K562 (cell line): ENCODE measurements around the gene SERPINH1. TPM values are rescaled to one million over a fixed set of nuclear protein-coding genes. Genes with fewer than 3 reads are reported as not detected.

ENCODE experiments used
- BDP1 ChIP-seq: IDR thresholded peaks from 3 replicates; pipeline ENCODE4 v1.6.1; 2011; ENCODE audit not compliant: insufficient read length, insufficient read depth
- ESRRB ChIP-seq: fragments of 250-450 bp; sonication (Bioruptor Pico); IDR thresholded peaks from 2 replicates; pipeline ENCODE4 v1.5.0; 2020; ENCODE audit warnings: mild to moderate bottlenecking, moderate library complexity, borderline replicate concordance
- ETV6 ChIP-seq, 3 experiments: fragments of 150-350 bp in 1 of 3; sonication (generic) in 1 of 3; formaldehyde crosslinking in 1 of 3; IDR thresholded peaks; 2 replicates each; pipeline versions ENCODE4 v1.6.1 to v1.8.0; 2014 to 2022; ENCODE audit warnings: borderline replicate concordance in 2 of 3, low read depth in 2 of 3, antibody characterized with exemption in 1 of 3, low read length in 1 of 3, mild to moderate bottlenecking in 1 of 3, missing genetic modification reagents in 1 of 3
- GABPA ChIP-seq: fragments of 200-800 bp; sonication (Bioruptor generic); conservative IDR thresholded peaks from 2 replicates; pipeline ENCODE4 v1.6.1; 2016; ENCODE audit warnings: low read depth, missing genetic modification characterization, missing compliant biosample characterization
- GTF2A2 ChIP-seq: IDR thresholded peaks from 2 replicates; pipeline ENCODE4 v1.6.1; 2016; ENCODE audit warnings: mild to moderate bottlenecking, missing genetic modification characterization, missing compliant biosample characterization
- NFIX ChIP-seq: fragments of 250-450 bp; sonication (Bioruptor Pico); IDR thresholded peaks from 2 replicates; pipeline ENCODE4 v1.4.0; 2020; ENCODE audit warnings: low read depth, mild to moderate bottlenecking, moderate library complexity
- SMAD3 ChIP-seq: fragments of 450-650 bp; formaldehyde crosslinking; conservative IDR thresholded peaks from 2 replicates; pipeline ENCODE4 v1.4.0; 2020; ENCODE audit warnings: mild to moderate bottlenecking
- SNIP1 ChIP-seq: fragments of 450-650 bp; IDR thresholded peaks from 2 replicates; pipeline ENCODE4 v1.7.1; 2017; ENCODE audit warnings: low read depth, mild to moderate bottlenecking
- TCF7L2 ChIP-seq: fragments of 150-350 bp; IDR thresholded peaks from 2 replicates; pipeline ENCODE4 v1.6.1; 2016; ENCODE audit warnings: low read depth, mild to moderate bottlenecking, low read length, moderate library complexity
- TOE1 ChIP-seq, 2 experiments: fragments of 450-650 bp in 1 of 2; sonication (generic) in 1 of 2; formaldehyde crosslinking in 1 of 2; IDR thresholded peaks; 2 replicates each; pipeline versions ENCODE4 v1.7.1 to v1.8.0; 2016 to 2022; ENCODE audit warnings: borderline replicate concordance in 2 of 2, mild to moderate bottlenecking in 2 of 2, antibody characterized with exemption in 1 of 2, inconsistent platforms in 1 of 2, low read depth in 1 of 2, missing genetic modification reagents in 1 of 2, moderate library complexity in 1 of 2
- YBX1 ChIP-seq: fragments of 450-650 bp; IDR thresholded peaks from 2 replicates; pipeline ENCODE4 v1.7.1; 2016; ENCODE audit warnings: mild to moderate bottlenecking
- ZC3H11A ChIP-seq: IDR thresholded peaks from 2 replicates; pipeline ENCODE4 v1.6.1; 2012; ENCODE audit warnings: low read depth, low read length, improper control_type of control experiment
- ZNF232 ChIP-seq: sonication (generic); formaldehyde crosslinking; IDR thresholded peaks from 2 replicates; pipeline ENCODE4 v1.8.0; 2022; ENCODE audit warnings: mild to moderate bottlenecking, missing genetic modification reagents
- ZNF583 ChIP-seq: fragments of 250-450 bp; sonication (Bioruptor Pico); IDR thresholded peaks from 2 replicates; pipeline ENCODE4 v1.4.0; 2020
- ZNF586 ChIP-seq: fragments of 450-650 bp; formaldehyde crosslinking; conservative IDR thresholded peaks from 2 replicates; pipeline ENCODE4 v1.4.0; 2020; ENCODE audit warnings: mild to moderate bottlenecking, moderate library complexity
- polyA plus RNA-seq, 8 experiments: library from polyadenylated mRNA; depleted of rRNA in 4 of 8; stranded (reverse) in 5 of 8; unstranded in 3 of 8; fragments of >200 nt; fragmentation: Nextera tagmentation in 2 of 8; fragmentation: Illumina TruSeq in 1 of 8; extraction: Ambion mirVana in 2 of 8; extraction: Trizol in 1 of 8; gene quantifications; 2 replicates each; pipeline versions ENCODE4 v1.2.1 to v1.2.3, GENCODE V29; 2011 to 2014; ENCODE audit warnings: inconsistent platforms in 1 of 8, missing spikeins in 1 of 8
- total RNA-seq, 7 experiments: library from RNA; depleted of rRNA in 6 of 7; stranded (reverse); fragments of >200 nt in 6 of 7; fragmentation: Illumina TruSeq in 2 of 7; extraction: Trizol in 2 of 7; gene quantifications; 2 replicates each; pipeline versions ENCODE4 v1.2.1 to v1.2.3, GENCODE V29; 2011 to 2021; ENCODE audit warnings: low replicate concordance in 1 of 7
- TF ChIP-seq, protein P1 (sequence below): fragments of 250-450 bp; sonication (Bioruptor Pico); IDR thresholded peaks from 2 replicates; pipeline ENCODE4 v1.5.0; 2020; ENCODE audit warnings: mild to moderate bottlenecking, borderline replicate concordance
- TF ChIP-seq, protein P2 (sequence below): fragments of 450-650 bp; IDR thresholded peaks from 2 replicates; pipeline ENCODE4 v1.7.1; 2018; ENCODE audit warnings: mild to moderate bottlenecking, low read depth; ENCODE audit not compliant: partially characterized antibody
- TF ChIP-seq, protein P3 (sequence below): sonication (generic); formaldehyde crosslinking; IDR thresholded peaks from 2 replicates; pipeline ENCODE4 v1.8.0; 2022; ENCODE audit warnings: missing genetic modification reagents, mild to moderate bottlenecking, borderline replicate concordance

The SERPINH1 gene
- total and polyA plus RNA-seq, 9 of the 15 experiments (the other 6 are each of a cell fraction or from before 2014, with no cell fraction given) = 2.8 to 106 (median 67.9) TPM

DNA sequence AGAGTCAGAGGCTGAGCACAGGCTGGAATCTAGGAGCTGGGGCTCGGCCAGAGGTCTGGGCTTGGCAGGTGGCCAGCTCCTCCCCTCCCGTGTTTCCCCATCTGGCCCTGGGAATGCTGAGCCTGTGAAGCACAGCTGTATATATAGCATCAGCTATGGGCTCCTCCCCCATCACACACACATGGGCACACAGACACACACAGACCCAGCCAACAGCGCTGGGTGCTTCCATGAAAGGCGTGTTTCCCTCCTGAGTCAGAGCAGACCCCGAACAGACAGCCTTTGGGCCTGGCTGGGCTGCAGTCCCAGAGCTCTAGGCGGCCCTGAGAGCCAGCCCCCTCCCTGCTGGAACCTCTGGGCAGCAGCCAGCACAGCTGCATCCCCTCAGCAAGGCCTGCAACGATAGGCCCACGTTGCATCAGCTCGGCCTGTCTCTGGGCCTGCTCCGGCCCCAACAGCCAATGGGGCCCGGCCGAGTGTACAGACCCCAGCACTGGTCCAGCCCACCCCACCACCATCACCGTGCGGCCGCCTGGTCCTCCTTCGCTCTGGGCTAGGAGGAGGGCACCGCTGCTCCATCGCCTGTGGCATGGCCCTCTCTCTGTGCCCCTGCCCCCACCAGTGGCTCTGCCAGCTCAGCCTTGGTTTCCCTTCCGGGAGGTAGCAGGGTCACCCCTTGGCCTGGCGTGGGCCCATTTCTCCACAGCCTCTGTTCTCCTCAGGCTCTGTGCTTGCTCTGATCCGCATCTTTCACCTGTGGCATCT, 7.6 kb upstream of the SERPINH1 start (continued):
- TF ChIP-seq, protein P1, sequence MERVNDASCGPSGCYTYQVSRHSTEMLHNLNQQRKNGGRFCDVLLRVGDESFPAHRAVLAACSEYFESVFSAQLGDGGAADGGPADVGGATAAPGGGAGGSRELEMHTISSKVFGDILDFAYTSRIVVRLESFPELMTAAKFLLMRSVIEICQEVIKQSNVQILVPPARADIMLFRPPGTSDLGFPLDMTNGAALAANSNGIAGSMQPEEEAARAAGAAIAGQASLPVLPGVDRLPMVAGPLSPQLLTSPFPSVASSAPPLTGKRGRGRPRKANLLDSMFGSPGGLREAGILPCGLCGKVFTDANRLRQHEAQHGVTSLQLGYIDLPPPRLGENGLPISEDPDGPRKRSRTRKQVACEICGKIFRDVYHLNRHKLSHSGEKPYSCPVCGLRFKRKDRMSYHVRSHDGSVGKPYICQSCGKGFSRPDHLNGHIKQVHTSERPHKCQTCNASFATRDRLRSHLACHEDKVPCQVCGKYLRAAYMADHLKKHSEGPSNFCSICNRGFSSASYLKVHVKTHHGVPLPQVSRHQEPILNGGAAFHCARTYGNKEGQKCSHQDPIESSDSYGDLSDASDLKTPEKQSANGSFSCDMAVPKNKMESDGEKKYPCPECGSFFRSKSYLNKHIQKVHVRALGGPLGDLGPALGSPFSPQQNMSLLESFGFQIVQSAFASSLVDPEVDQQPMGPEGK = no peak
- TF ChIP-seq ZNF583 (CRISPR knock-in tag) (no peak), SMAD3 (CRISPR knock-in tag) (0 out of 2 replicates have a peak, but pooled peaks have one; percentile 13), NFIX (CRISPR knock-in tag) (peak; percentile 69), GTF2A2 (tag) (no peak), ZNF586 (no peak), BDP1 (no peak), GABPA (tag) (no peak), ETV6 (IDR thresholded peaks at IDR 0.05; ENCODE audit: borderline replicate concordance in 1 of 2, low read depth in 2 of 2, low read length in 1 of 2) (no peak), ETV6 (CRISPR knock-in tag; IDR thresholded peaks at IDR 0.05; ENCODE audit: borderline replicate concordance) (no peak), SNIP1 (no peak), ESRRB (CRISPR knock-in tag) (no peak), ZNF232 (CRISPR knock-in tag) (no peak), TCF7L2 (no peak), ZC3H11A (no peak), TOE1 (IDR thresholded peaks at IDR 0.05; ENCODE audit: borderline replicate concordance) (no peak), TOE1 (CRISPR knock-in tag; IDR thresholded peaks at IDR 0.05; ENCODE audit: borderline replicate concordance, low read depth) (no peak), YBX1 (no peak)
- TF ChIP-seq, protein P2, sequence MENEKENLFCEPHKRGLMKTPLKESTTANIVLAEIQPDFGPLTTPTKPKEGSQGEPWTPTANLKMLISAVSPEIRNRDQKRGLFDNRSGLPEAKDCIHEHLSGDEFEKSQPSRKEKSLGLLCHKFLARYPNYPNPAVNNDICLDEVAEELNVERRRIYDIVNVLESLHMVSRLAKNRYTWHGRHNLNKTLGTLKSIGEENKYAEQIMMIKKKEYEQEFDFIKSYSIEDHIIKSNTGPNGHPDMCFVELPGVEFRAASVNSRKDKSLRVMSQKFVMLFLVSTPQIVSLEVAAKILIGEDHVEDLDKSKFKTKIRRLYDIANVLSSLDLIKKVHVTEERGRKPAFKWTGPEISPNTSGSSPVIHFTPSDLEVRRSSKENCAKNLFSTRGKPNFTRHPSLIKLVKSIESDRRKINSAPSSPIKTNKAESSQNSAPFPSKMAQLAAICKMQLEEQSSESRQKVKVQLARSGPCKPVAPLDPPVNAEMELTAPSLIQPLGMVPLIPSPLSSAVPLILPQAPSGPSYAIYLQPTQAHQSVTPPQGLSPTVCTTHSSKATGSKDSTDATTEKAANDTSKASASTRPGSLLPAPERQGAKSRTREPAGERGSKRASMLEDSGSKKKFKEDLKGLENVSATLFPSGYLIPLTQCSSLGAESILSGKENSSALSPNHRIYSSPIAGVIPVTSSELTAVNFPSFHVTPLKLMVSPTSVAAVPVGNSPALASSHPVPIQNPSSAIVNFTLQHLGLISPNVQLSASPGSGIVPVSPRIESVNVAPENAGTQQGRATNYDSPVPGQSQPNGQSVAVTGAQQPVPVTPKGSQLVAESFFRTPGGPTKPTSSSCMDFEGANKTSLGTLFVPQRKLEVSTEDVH = no peak
- TF ChIP-seq, protein P3, sequence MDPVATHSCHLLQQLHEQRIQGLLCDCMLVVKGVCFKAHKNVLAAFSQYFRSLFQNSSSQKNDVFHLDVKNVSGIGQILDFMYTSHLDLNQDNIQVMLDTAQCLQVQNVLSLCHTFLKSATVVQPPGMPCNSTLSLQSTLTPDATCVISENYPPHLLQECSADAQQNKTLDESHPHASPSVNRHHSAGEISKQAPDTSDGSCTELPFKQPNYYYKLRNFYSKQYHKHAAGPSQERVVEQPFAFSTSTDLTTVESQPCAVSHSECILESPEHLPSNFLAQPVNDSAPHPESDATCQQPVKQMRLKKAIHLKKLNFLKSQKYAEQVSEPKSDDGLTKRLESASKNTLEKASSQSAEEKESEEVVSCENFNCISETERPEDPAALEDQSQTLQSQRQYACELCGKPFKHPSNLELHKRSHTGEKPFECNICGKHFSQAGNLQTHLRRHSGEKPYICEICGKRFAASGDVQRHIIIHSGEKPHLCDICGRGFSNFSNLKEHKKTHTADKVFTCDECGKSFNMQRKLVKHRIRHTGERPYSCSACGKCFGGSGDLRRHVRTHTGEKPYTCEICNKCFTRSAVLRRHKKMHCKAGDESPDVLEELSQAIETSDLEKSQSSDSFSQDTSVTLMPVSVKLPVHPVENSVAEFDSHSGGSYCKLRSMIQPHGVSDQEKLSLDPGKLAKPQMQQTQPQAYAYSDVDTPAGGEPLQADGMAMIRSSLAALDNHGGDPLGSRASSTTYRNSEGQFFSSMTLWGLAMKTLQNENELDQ (CRISPR knock-in tag) = no peak
